ENCODE measurements around the gene GAL3ST2. TPM values are rescaled to one million over a fixed set of nuclear protein-coding genes. Genes with fewer than 3 reads are reported as not detected.

The GAL3ST2 gene
- total and polyA plus RNA-seq, 2 of the 8 experiments (the other 6 are each of a cell fraction or from before 2014, with no cell fraction given) = not detected

- TF ChIP-seq CHD7 (IDR thresholded peaks at IDR 0.05; ENCODE audit: insufficient replicate concordance, low read length) = no peak
- TF ChIP-seq RXRA (IDR thresholded peaks at IDR 0.05; ENCODE audit: insufficient read depth, low read depth, low read length) = no peak
- TF ChIP-seq CEBPB (IDR thresholded peaks at IDR 0.05; ENCODE audit: low read depth, low read length) = no peak
- no peak for TF ChIP-seq SIX5 (IDR thresholded peaks at IDR 0.05; ENCODE audit: low read depth, low read length)
- TF ChIP-seq FOSL1 (IDR thresholded peaks at IDR 0.05; ENCODE audit: insufficient read depth, low read depth, low read length) = no peak
- TF ChIP-seq CREB1 (IDR thresholded peaks at IDR 0.05) = no peak
- no peak for TF ChIP-seq GTF2F1 (IDR thresholded peaks at IDR 0.05; ENCODE audit: borderline replicate concordance, low read depth, low read length)
- no peak for TF ChIP-seq BRCA1 (IDR thresholded peaks at IDR 0.05; ENCODE audit: low read depth, low read length)
- TF ChIP-seq CHD2 (IDR thresholded peaks at IDR 0.05; ENCODE audit: low read length) = no peak
Measured at GRCh38 chr2:241851325-241852115, 74.9 kb downstream of the GAL3ST2 start (continued).

All from H1 (cell line).